AG04450 (cell line): ENCODE results near the gene RPUSD4. TPM values are rescaled to one million over a fixed set of nuclear protein-coding genes. Genes with fewer than 3 reads are reported as not detected.
"Not testable (repeated sequence)": the region's sequence is repeated elsewhere in the genome, so short reads cannot be mapped to it uniquely, and the experiment has no call there.

Experiments
- CTCF ChIA-PET: fragments of 300-600, 350-600 bp; formaldehyde crosslinking; extraction: SDS; loops from one replicate; lab custom pipeline; 2022; ENCODE audit warnings: antibody characterized with exemption, inconsistent platforms; lab: Charles Lee
- POLR2A ChIA-PET: fragments of 350-600 bp; formaldehyde crosslinking; extraction: SDS; loops from one replicate; lab custom pipeline; 2021; ENCODE audit warnings: antibody characterized with exemption, inconsistent platforms; lab: Yijun Ruan, JAX
- DNase-seq: peaks from one replicate; pipeline ENCODE4 v3.0.0-alpha.2; 2011; ENCODE audit warnings: low read depth, low spot score
- H3K27ac ChIP-seq: one replicate; pipeline ENCODE4 v1.5.1; 2012; ENCODE audit warnings: low read depth, low read length, control low read depth
- H3K27me3 ChIP-seq: one replicate; pipeline ENCODE4 v1.6.0; 2012; ENCODE audit warnings: low read length; ENCODE audit not compliant: control insufficient read depth, insufficient read depth
- H3K4me3 ChIP-seq: 2 replicates; pipeline ENCODE4 v1.5.1; 2011; ENCODE audit warnings: mild to moderate bottlenecking, low read depth, low read length, control low read depth
- H3K9me3 ChIP-seq: 2 replicates; pipeline ENCODE4 v1.5.1; 2012; ENCODE audit warnings: low read length; ENCODE audit not compliant: control insufficient read depth, insufficient read depth
- CTCF ChIP-seq: IDR thresholded peaks from 2 replicates; pipeline ENCODE4 v1.5.1; 2011; ENCODE audit warnings: low read depth, low read length, control low read depth, inconsistent platforms
- polyA minus RNA-seq: library from RNA; depleted of rRNA, polyadenylated mRNA; stranded (reverse); fragments of >200 nt; gene quantifications from 2 replicates; pipeline ENCODE4 v1.2.3, GENCODE V29; 2011; rRNA and poly(A)+ RNA removed
- polyA plus RNA-seq: library from polyadenylated mRNA; depleted of rRNA; stranded (reverse); fragments of >200 nt; gene quantifications from 2 replicates; pipeline ENCODE4 v1.2.3, GENCODE V29; 2011; rRNA removed

Gene RPUSD4
- 22.0 and 24.9 TPM in 2 replicates for polyA plus RNA-seq
- 48.9 and 52.4 TPM in 2 replicates for polyA minus RNA-seq

- Histone ChIP-seq H3K27me3 (no peaks in the 10 kb centered on the region), H3K4me3 (peak within 1 kb of the TSS; percentile 94), H3K9me3 (no peaks in the 10 kb centered on the region; the same call in 1 of the 2 replicates), H3K27ac (peak within 1 kb of the TSS; percentile 42)
- TF ChIP-seq CTCF: no peak
- peak; percentile 88 for DNase-seq
- POLR2A ChIA-PET: interaction anchor here (0.6 to 1.1 kb wide), 6 partner anchors 10 to 704 kb away, joined by 3 to 11 read pairs (median 4); partner anchors contain the start of genes FOXRED1 and SRPRA
- CTCF ChIA-PET: interaction anchor here (0.5 to 0.6 kb wide), 2 partner anchors 44 to 331 kb away, joined by 3 to 4 read pairs; no protein-coding TSS in a partner anchor
Measured at GRCh38 chr11:126211236-126212088, at the start of gene RPUSD4, which contains the start of gene FAM118B. Gene RPUSD4 (minus strand): TSS chr11:126211650. CDS start chr11:126211638, 12 bp downstream. Gene FAM118B (plus strand): TSS chr11:126211782. CDS start chr11:126235002, 23,220 bp downstream.

GRCh38 chr11:126257764-126258163 lies 46.3 kb upstream of the RPUSD4 start:
- ChIA-PET POLR2A (interaction anchor here (1.0 kb wide), 1 partner anchor 11 kb away, joined by 5 read pairs; the partner anchor contains the start of genes FOXRED1 and SRPRA), CTCF (no interaction called here)
- Histone ChIP-seq H3K9me3 (no peaks in the 10 kb centered on the region), H3K4me3 (no peak overlapping the region), H3K27ac (no peak overlapping the region), H3K27me3 (no peaks in the 10 kb centered on the region)
- TF ChIP-seq CTCF: no peak
- peak; percentile 32 for DNase-seq

- Histone ChIP-seq H3K27ac (no peak overlapping the region), H3K4me3 (no peak overlapping the region), H3K9me3 (no peaks in the 10 kb centered on the region), H3K27me3 (no peaks in the 10 kb centered on the region)
- no peak for TF ChIP-seq CTCF
- POLR2A ChIA-PET: interaction anchor here (1.0 kb wide), 1 partner anchor 12 kb away, joined by 5 read pairs; the partner anchor contains the start of genes FOXRED1 and SRPRA
- DNase-seq: no peak
- CTCF ChIA-PET: no interaction called here
Measured at GRCh38 chr11:126257144-126257543, 45.7 kb upstream of the RPUSD4 start.

- POLR2A ChIA-PET: no interaction called here
- no peaks in the 10 kb centered on the region for H3K9me3 ChIP-seq
- CTCF ChIA-PET: no interaction called here
Measured at GRCh38 chr11:126256216-126256615, 44.8 kb upstream of the RPUSD4 start.

GRCh38 chr11:126255507-126255906 lies 44.1 kb upstream of the RPUSD4 start:
- CTCF ChIA-PET, H3K9me3 ChIP-seq, H3K4me3 ChIP-seq, H3K27ac ChIP-seq, H3K27me3 ChIP-seq, DNase-seq, POLR2A ChIA-PET: not testable (repeated sequence)

More at GRCh38 chr11:126256216-126256615, 44.8 kb upstream of the RPUSD4 start:
- no peak for DNase-seq
- H3K27ac ChIP-seq: no peak overlapping the region
- no peak for TF ChIP-seq CTCF
- no peaks in the 10 kb centered on the region for H3K27me3 ChIP-seq
- no peak overlapping the region for H3K4me3 ChIP-seq
